ENCODE measurements around the gene STAB1.

DNA sequence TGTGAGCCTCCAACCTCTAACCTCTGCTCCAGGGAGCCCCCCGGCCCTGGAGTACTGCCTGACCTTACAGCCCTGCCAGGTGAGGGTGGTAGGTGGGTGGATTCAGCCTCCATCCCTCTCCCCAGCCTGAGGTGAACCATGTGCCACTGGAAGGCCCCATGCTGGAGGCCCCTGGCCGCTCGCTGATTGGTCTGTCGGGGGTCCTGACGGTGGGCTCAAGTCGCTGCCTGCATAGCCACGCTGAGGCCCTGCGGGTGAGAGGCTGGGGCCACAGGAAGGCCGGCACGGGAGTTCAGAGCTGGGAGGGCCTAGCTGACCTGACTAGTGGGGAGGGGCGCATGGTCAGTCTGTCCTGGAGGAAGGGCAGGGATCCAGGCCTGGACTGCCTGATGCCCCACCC is 19.4 kb downstream of the STAB1 start:
- no peak for TF ChIP-seq POLR2A (IDR thresholded peaks at IDR 0.05; ENCODE audit: low read length)
- no peak for TF ChIP-seq GATA1 (IDR thresholded peaks at IDR 0.05; ENCODE audit: low read depth, low read length)

Measured in erythroblast (primary cell).